Subcutaneous abdominal adipose tissue (tissue), 5 donors: Measurements from ENCODE around the gene SLC66A2.
A peak's percentile ranks its signal among the peaks of the same experiment; 100 is the strongest.

Experiments used
- H3K27ac ChIP-seq: one replicate; pipeline ENCODE4 v1.7.0; 2013; ENCODE audit warnings: low read depth, mild to moderate bottlenecking, inconsistent platforms, low read length, moderate library complexity
- H3K27me3 ChIP-seq, 5 donors: one replicate each; pipeline ENCODE4 v1.7.0; 2013; ENCODE audit warnings: low read length in 5 of 5, inconsistent platforms in 1 of 5; ENCODE audit not compliant: control insufficient read depth in 5 of 5, insufficient read depth in 4 of 5
- H3K36me3 ChIP-seq, 5 donors: one replicate each; pipeline ENCODE4 v1.7.0; 2013; ENCODE audit warnings: low read length in 5 of 5; ENCODE audit not compliant: control insufficient read depth in 5 of 5, insufficient read depth in 5 of 5
- H3K4me1 ChIP-seq, 5 donors: one replicate each; pipeline ENCODE4 v1.7.0; 2013; ENCODE audit warnings: low read length in 5 of 5, mild to moderate bottlenecking in 3 of 5, moderate library complexity in 1 of 5; ENCODE audit not compliant: control insufficient read depth in 5 of 5, insufficient read depth in 5 of 5
- H3K4me3 ChIP-seq, 5 donors: one replicate each; pipeline ENCODE4 v1.7.0; 2013; ENCODE audit warnings: low read length in 5 of 5, low read depth in 1 of 5
- H3K9ac ChIP-seq, 5 donors: one replicate each; pipeline ENCODE4 v1.7.0; 2013; ENCODE audit warnings: low read length in 5 of 5, mild to moderate bottlenecking in 4 of 5, moderate library complexity in 3 of 5
- H3K9me3 ChIP-seq, 5 donors: one replicate each; pipeline ENCODE4 v1.7.0; 2013; ENCODE audit warnings: low read length in 5 of 5; ENCODE audit not compliant: control insufficient read depth in 5 of 5
- donor health status: healthy.
- donor health status: healthy.
- donor health status: healthy.
- donor health status: healthy.
- donor health status: healthy.

SLC66A2 gene

GRCh38 chr18:79972720-79973119, 21.3 kb upstream of the SLC66A2 start:
- no peaks in the 10 kb centered on the region for H3K4me1 ChIP-seq
- no peaks in the 10 kb centered on the region for H3K27me3 ChIP-seq
- no peaks in the 10 kb centered on the region for H3K9me3 ChIP-seq
- no peak overlapping the region for H3K4me3 ChIP-seq
- no peak overlapping the region for H3K27ac ChIP-seq
- H3K9ac ChIP-seq: no peak overlapping the region
- H3K36me3 ChIP-seq: peaks cover 6 to 64% (median 47%) of the 10 kb centered on the region in 5 donors

GRCh38 chr18:79971986-79972385, 20.5 kb upstream of the SLC66A2 start:
- Histone ChIP-seq H3K36me3 (peaks cover 6 to 65% (median 47%) of the 10 kb centered on the region in 5 donors), H3K9ac (no peak overlapping the region), H3K4me1 (peaks cover 0 to 5% (median 0%) of the 10 kb centered on the region in 5 donors), H3K9me3 (no peaks in the 10 kb centered on the region), H3K27me3 (no peaks in the 10 kb centered on the region), H3K4me3 (no peak overlapping the region), H3K27ac (no peak overlapping the region)

- Histone ChIP-seq H3K4me1 (peaks cover 0 to 5% (median 0%) of the 10 kb centered on the region in 5 donors), H3K9me3 (no peaks in the 10 kb centered on the region), H3K27me3 (no peaks in the 10 kb centered on the region), H3K36me3 (peaks cover 6 to 63% (median 45%) of the 10 kb centered on the region in 5 donors), H3K27ac (no peak overlapping the region), H3K9ac (no peak overlapping the region), H3K4me3 (no peak overlapping the region)
Observed at GRCh38 chr18:79971211-79971952, 19.9 kb upstream of the SLC66A2 start.

- Histone ChIP-seq H3K36me3 (peaks cover 6 to 55% (median 43%) of the 10 kb centered on the region in 5 donors), H3K9me3 (no peaks in the 10 kb centered on the region), H3K4me3 (no peak overlapping the region), H3K27me3 (no peaks in the 10 kb centered on the region), H3K9ac (no peak overlapping the region), H3K27ac (no peak overlapping the region), H3K4me1 (peaks cover under 1 to 7% (median 1%) of the 10 kb centered on the region in 5 donors)
Observed at GRCh38 chr18:79970419-79971133, 19.1 kb upstream of the SLC66A2 start.

- H3K27ac ChIP-seq: peak overlapping the region; percentile 10
- H3K4me1 ChIP-seq: peaks cover 3 to 22% (median 19%) of the 10 kb centered on the region in 5 donors
- H3K4me3 ChIP-seq: peak overlapping the region; percentile 64 to 72 (median 69)
- H3K9me3 ChIP-seq: no peaks in the 10 kb centered on the region
- H3K9ac ChIP-seq: peak overlapping the region; percentile 26 to 83 (median 81)
- H3K27me3 ChIP-seq: peaks cover 0 to 7% (median 2%) of the 10 kb centered on the region in 5 donors
- H3K36me3 ChIP-seq: peaks cover 0 to 14% (median 3%) of the 10 kb centered on the region in 5 donors
Observed at GRCh38 chr18:79965119-79965902, 13.9 kb upstream of the SLC66A2 start.

- peak within 1 kb of the TSS; percentile 64 to 72 (median 69) for H3K4me3 ChIP-seq
- peaks cover 0 to 8% (median 2%) of the 10 kb centered on the region in 5 donors for H3K36me3 ChIP-seq
- H3K9ac ChIP-seq: peak within 1 kb of the TSS; percentile 26 to 83 (median 81)
- H3K27ac ChIP-seq: peak within 1 kb of the TSS; percentile 10
- H3K9me3 ChIP-seq: no peaks in the 10 kb centered on the region
- peaks cover 3 to 22% (median 19%) of the 10 kb centered on the region in 5 donors for H3K4me1 ChIP-seq
- peaks cover 0 to 9% (median 2%) of the 10 kb centered on the region in 5 donors for H3K27me3 ChIP-seq
Observed at GRCh38 chr18:79964330-79965118, 13.1 kb upstream of the SLC66A2 start, which contains the start of gene HSBP1L1. Gene HSBP1L1 (plus strand): TSS chr18:79964643. CDS start chr18:79964736, 93 bp downstream.

GRCh38 chr18:79963658-79964329, 12.3 kb upstream of the SLC66A2 start:
- Histone ChIP-seq H3K27me3 (peaks cover 0 to 11% (median 2%) of the 10 kb centered on the region in 5 donors), H3K4me1 (peaks cover 3 to 22% (median 19%) of the 10 kb centered on the region in 5 donors), H3K9me3 (no peaks in the 10 kb centered on the region), H3K4me3 (peak overlapping the region in 4 of 5 donors; percentile 64 to 72 (median 68)), H3K9ac (peak overlapping the region in 1 of 5 donors; percentile 41), H3K27ac (no peak overlapping the region), H3K36me3 (peaks cover 0 to 4% (median 0%) of the 10 kb centered on the region in 5 donors)

GRCh38 chr18:79962835-79963657, 11.6 kb upstream of the SLC66A2 start:
- Histone ChIP-seq H3K36me3 (peaks cover 0 to 4% (median 0%) of the 10 kb centered on the region in 5 donors), H3K9ac (no peak overlapping the region), H3K27me3 (peaks cover 0 to 11% (median 2%) of the 10 kb centered on the region in 5 donors), H3K27ac (no peak overlapping the region), H3K9me3 (no peaks in the 10 kb centered on the region), H3K4me1 (peaks cover 3 to 22% (median 19%) of the 10 kb centered on the region in 5 donors), H3K4me3 (no peak overlapping the region)
